ENCODE data around the gene ESRP2.

Gene ESRP2

DNA sequence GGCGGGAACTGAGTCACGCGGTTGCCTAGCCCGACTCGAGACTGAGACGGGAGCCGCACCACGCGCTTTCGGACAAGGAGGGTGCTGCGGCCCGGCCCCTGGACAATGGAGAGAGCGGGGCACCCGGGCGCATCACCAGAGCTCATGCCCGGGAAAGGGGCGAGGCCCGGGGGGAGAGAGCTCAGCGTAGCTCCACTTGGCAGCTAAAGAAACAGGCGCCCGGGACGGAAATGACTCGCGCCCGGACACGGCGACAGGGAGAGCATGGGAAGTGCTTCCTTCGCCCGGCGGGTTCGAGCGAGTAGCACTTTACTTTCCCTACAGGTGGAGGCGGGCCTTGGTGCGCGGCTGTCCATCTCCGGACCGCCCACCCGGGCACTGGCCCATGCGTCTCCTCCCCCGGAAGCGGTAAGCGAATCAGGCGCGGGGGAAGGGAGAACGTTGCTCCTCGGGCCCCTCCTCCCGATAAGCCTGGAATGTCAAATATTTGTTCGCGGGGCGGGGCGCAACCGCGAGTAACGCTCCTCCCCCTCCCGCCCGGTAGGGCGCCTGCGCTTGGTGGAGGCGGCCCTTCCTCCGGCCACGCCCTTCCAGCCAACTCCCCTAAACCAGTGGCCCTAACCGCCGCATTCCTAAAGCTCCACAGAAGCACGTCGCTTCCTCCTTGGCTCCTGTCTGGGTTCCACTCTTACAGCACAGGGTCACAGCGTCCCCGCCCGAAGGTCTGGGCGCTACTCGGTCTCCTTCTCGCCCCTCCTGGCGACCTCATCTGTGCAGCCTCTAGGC, 1.5 kb upstream of the ESRP2 start:
- peak; percentile 85 to 88 for DNase-seq (ENCODE audit: low read depth in 2 of 2)

DNA sequence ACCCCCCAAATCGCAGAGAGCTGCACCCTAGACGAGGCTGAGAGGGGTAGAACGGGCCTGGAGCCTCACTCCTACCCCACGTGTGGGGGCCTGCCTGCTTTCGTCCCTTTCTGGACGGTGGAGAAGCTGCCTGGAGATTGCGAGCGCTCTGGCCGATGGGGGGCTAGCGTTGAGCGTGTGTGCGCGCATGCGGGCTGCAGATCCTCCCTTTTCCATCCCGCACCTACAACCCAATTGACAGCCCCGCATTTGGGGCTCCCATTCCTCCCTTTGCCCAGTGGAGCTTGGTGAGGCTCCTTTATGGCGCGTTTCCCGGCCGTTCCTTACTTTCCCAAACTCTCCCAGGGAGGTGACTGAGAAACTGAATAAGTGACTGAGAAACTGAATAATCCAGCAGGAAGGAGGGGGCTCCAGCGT, 907 bp upstream of the ESRP2 start:
- DNase-seq (ENCODE audit: low read depth in 2 of 2): no peak

DNA sequence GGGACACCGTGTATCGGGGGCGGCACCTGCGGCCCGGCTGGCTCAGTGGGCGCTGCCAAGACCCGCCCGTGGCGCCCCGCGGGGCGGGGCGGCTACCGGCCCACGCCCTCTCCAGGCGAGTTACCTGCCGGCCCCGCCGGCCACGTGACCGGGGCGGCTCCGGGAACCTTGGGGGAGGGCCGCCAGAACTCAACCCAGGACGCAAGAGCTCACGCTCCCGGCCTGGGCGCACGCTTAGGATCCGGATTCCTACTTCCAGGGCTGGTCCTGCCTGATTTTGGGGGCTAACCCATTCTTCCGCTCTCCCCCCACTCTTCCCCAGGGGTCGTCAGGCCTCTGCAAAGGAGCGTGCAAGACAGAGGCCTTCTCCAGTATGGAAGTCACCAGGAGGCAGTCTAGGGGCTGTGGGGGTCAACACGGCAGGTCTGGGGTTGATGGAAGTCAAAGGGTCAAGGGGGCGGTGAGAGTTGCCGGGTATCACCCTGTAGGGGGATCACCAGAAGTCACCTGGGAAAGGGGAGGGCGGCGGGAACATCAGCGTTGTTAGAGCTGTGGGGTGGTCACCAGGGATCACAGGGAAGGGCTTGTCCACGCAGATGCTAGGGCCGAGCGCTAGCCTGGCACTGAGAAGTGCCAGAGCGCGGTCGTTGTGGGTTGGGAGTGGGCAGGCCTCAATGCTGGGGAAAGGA, 354 bp upstream of the ESRP2 start:
- DNase-seq (ENCODE audit: low read depth in 2 of 2): peak in 1 of 2 donors; percentile 27

DNA sequence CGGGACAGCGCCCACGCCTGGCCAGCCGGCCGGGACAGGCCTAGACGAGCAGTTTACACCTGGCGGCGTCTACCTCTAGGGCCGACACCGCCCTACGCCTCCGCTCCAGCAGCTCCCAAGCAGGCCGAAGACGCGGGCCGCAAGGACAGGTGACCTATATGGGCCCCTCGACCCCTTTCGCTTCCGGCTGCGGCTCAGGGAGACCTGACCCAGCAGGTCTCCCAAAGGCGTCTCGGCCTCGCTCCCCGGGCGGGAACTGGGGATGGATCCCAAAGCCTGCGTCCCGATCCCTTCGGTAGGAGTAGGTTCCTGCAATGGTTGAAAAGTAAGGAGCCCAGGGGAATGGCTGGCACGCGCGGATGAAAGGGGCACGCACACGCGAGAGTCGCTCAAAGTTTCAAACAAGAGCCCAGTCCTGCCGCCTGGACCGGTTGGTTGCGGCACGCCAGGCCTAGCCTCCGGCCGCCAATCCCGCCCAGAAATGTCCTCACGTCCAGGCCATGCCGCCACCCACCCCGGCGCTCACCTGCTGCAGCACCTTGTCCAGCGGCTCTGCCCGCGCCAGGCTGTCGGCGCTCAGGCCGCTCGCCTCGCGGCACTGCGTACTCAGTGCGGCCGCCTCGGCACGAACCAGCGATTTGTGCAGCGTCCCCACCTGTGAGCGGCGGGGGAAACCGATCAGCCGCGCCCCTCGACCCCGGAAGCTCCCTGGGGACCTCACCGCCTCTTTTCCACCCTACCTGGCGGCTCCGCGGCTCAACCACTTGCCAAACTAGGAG, 630 bp downstream of the ESRP2 start:
- DNase-seq (ENCODE audit: low read depth in 2 of 2): no peak

GRCh38 chr16:68234188-68235107, 1.5 kb downstream of the ESRP2 start:
- no peak for DNase-seq (ENCODE audit: low read depth in 2 of 2)

DNA sequence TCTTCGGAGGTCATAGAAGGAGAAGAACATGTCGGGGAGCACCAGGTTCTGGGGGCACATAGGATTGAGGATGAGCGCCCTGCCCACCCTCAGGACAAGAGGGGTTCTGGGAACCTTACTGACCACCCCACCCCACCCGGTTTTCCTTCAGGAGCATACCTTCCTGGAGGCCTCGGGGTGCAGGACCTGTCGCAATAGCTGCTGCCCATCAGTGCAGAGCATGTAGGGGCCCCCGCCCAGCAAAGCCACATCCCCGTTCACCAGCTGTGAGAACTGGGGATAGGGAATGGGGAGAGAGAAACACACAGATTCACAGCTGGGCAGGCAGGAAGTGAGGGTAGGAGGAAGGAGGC, 2.1 kb downstream of the ESRP2 start:
- DNase-seq (ENCODE audit: low read depth in 2 of 2): no peak

DNA sequence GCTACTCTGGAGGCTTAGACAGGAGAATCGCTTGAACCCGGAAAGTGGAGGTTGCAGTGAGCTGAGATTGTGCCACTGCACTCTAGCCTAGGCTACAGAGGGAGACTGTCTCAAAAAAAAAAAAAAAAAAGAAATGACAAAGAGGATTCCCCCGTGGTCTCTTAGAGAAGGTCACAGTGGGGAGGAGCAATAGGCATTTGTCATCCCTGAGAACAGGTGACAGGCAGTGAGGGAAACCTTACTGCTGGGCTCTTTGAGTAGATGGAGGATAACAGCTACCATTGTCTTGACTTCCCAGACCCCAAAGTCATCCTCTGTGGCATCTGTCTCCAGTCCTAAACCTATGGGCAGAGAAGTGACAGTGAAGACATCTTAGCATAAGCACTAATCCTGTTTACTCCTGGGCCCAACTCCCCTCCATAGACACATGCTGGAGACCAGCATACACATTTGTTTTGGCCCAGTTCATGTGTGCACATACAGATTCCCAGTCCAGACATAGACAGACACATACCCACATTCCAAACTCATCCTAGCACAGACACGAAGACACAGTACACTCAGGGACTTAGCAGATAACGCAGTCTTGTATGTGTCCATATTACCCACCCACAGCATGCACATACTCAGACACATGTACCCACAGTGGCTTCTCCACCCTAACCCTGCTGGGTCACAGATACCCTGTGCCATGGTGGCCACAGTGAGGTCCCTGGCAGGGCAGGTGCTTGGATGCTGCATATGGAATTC, 2.7 kb downstream of the ESRP2 start:
- DNase-seq (ENCODE audit: low read depth in 2 of 2): no peak

DNA sequence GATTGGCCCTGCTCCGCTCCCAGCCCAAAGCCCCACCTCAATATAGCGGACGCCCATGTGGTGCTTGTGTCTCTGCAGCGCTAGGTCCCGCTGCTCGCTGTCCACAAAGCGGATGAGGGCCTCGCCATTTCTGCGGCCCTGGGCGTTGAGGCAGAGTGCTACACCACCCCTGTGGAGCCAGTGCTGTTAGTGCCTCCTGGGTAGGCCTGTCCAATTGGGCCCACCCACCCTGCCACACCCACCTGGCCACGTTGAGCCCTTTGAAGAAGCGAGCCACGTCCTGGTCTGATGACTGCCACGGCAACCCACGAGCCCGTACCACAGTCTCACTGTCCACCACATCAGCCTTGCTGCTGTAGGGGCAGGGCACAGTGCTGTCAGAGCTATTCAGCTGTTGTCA, 3.6 kb downstream of the ESRP2 start:
- no peak for DNase-seq (ENCODE audit: low read depth in 2 of 2)

DNA sequence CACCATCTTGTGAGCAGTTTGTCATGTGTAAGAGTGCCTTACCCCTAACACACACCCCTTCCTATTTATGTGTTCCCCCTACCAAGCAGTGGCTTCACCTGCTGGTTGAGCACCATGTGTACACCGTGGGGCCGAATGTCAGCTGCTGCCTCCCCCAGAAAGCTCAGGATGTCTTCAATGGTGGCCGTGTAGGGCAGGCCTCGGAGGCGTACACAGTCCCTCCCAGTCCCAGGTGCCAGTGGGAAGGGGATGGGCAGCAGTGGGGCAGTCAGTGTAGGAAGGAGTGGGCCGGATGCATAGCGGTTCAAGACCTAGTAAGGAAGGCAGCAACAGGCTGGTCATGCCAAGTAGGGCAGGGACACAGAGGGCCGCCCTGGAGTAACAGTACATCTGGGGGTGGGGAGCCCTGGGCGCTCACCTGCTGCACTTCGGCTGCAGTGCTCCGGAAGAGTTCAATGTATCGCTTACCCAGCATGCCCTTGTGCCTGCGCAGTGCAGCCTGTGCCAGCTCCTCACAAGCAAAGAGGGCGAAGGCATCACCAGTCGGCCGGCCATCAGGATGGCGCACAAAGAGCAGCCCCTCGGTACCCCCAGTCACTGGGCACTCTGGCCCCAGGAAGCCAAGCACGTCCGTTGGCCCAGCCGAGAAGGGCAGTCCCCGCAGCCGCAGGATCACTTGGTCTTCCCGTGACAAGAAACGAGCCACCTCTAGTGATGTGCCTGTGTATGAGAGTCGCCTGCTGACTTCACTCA, 4.4 kb downstream of the ESRP2 start:
- no peak for DNase-seq (ENCODE audit: low read depth in 2 of 2)

- no peak for DNase-seq (ENCODE audit: low read depth in 2 of 2)
Measured at GRCh38 chr16:68230956-68231355, 5.0 kb downstream of the ESRP2 start.

GRCh38 chr16:68230176-68230571, 5.8 kb downstream of the ESRP2 start:
- no peak for DNase-seq (ENCODE audit: low read depth in 2 of 2)

- DNase-seq (ENCODE audit: low read depth in 2 of 2): no peak
Measured at GRCh38 chr16:68229431-68230175, 6.3 kb downstream of the ESRP2 start.

DNA sequence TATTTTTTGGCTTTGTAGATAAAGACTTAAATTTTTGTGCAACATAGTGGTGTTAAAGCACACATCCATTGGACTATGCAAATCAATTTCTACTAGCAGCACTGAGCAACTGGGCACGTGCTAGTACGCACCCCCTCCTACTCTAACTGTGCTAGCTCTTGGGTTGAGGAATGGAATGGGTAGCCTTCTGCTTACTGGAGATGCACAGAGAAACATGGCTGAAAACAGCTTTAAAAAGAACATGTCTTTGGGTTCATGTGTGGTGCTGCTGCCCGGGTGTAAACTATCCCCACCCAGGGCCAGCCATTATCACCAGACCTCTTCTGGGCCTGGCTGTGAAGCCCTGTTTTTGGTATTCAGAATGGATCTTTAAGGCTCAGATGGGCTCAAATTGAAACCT, 7.3 kb downstream of the ESRP2 start:
- no peak for DNase-seq (ENCODE audit: low read depth in 2 of 2)

GRCh38 chr16:68227850-68228553, 7.9 kb downstream of the ESRP2 start:
- DNase-seq (ENCODE audit: low read depth in 2 of 2): no peak

- DNase-seq (ENCODE audit: low read depth in 2 of 2): no peak
Measured at GRCh38 chr16:68227183-68227793, 8.6 kb downstream of the ESRP2 start.

DNA sequence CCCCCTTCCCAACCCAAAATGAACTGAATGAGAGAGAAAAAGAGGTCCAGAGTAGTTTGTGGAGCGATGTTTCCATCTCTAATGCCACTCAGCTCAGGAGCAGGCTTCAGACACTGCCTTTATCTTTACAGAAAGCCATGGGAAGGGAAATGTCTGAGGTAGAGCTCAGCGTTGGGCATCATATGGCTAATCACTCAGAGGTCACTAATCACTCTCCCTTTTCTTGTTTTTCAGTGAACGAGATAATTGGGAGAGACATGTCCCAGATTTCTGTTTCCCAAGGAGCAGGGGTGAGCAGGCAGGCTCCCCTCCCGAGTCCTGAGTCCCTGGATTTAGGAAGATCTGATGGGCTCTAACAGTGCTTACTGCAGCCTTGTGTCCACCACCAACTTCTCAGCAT, 9.8 kb downstream of the ESRP2 start:
- DNase-seq (ENCODE audit: low read depth in 2 of 2): no peak

DNA sequence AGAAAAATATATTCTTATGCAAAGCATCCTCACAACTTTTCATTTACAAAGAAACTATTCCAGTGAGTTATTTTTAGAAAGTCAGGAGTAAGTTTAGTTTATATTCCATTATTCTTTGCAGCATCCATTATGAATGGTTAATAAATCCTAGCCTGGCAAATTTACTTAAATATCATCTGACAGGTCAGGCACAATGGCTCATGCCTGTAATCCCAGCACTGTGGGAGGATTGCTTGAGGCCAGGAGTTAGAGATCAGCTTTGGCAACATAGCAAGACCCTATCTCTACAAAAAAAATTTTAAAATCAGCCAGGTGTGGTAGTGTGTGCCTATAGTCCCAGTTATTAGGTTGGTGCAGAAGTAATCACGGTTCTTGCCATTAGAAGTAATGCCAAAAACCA, 12.9 kb downstream of the ESRP2 start:
- DNase-seq (ENCODE audit: low read depth in 2 of 2): no peak

GRCh38 chr16:68219725-68220351, 16.1 kb downstream of the ESRP2 start:
- DNase-seq (ENCODE audit: low read depth in 2 of 2): no peak
